HL-60 (cell line): ENCODE measurements around the gene SBK1.

ENCODE experiments used
- DNase-seq, 2 experiments: peaks; one replicate each; pipeline ENCODE4 v3.0.0-alpha.2; 2010 to 2020; ENCODE audit warnings: low read depth in 1 of 2, low spot score in 1 of 2
- H3K27ac ChIP-seq: fragments of 250-450 bp; sonication (Bioruptor Pico); replicated peaks from 2 replicates; pipeline ENCODE4 v1.5.1; 2020; ENCODE audit warnings: mild to moderate bottlenecking, moderate library complexity
- H3K27me3 ChIP-seq: fragments of 250-450 bp; sonication (Bioruptor Pico); 2 replicates; pipeline ENCODE4 v1.5.1; 2021; ENCODE audit warnings: mild to moderate bottlenecking, moderate library complexity; ENCODE audit not compliant: insufficient read depth, poor library complexity, severe bottlenecking
- H3K4me3 ChIP-seq: replicated peaks from 2 replicates; pipeline ENCODE4 v1.5.1; 2011; ENCODE audit warnings: mild to moderate bottlenecking, control low read depth, low read length; ENCODE audit not compliant: insufficient read depth
- CTCF ChIP-seq: IDR thresholded peaks from one replicate; pipeline ENCODE4 v1.5.1; 2011; ENCODE audit warnings: low read length, control low read depth, inconsistent platforms; ENCODE audit not compliant: insufficient read depth
- GABPA ChIP-seq: IDR thresholded peaks from 2 replicates; pipeline ENCODE4 v1.6.1; 2012; ENCODE audit warnings: low read depth
- POLR2AphosphoS5 ChIP-seq: IDR thresholded peaks from 2 replicates; pipeline ENCODE4 v1.6.1; 2012; ENCODE audit warnings: low read depth
- SPI1 ChIP-seq: IDR thresholded peaks from 2 replicates; pipeline ENCODE4 v1.6.1; 2012; ENCODE audit warnings: low read depth, mild to moderate bottlenecking, borderline replicate concordance
- TF ChIP-seq, protein P1 (sequence below): IDR thresholded peaks from 2 replicates; pipeline ENCODE4 v1.6.1; 2012; ENCODE audit warnings: low read depth; ENCODE audit not compliant: insufficient replicate concordance

Gene SBK1

GRCh38 chr16:28297784-28298510 is 5.6 kb downstream of the SBK1 start:
- Histone ChIP-seq H3K27ac (no peak overlapping the region), H3K27me3 (peaks cover 21% of the 10 kb centered on the region), H3K4me3 (no peak overlapping the region)
- TF ChIP-seq, protein P1, sequence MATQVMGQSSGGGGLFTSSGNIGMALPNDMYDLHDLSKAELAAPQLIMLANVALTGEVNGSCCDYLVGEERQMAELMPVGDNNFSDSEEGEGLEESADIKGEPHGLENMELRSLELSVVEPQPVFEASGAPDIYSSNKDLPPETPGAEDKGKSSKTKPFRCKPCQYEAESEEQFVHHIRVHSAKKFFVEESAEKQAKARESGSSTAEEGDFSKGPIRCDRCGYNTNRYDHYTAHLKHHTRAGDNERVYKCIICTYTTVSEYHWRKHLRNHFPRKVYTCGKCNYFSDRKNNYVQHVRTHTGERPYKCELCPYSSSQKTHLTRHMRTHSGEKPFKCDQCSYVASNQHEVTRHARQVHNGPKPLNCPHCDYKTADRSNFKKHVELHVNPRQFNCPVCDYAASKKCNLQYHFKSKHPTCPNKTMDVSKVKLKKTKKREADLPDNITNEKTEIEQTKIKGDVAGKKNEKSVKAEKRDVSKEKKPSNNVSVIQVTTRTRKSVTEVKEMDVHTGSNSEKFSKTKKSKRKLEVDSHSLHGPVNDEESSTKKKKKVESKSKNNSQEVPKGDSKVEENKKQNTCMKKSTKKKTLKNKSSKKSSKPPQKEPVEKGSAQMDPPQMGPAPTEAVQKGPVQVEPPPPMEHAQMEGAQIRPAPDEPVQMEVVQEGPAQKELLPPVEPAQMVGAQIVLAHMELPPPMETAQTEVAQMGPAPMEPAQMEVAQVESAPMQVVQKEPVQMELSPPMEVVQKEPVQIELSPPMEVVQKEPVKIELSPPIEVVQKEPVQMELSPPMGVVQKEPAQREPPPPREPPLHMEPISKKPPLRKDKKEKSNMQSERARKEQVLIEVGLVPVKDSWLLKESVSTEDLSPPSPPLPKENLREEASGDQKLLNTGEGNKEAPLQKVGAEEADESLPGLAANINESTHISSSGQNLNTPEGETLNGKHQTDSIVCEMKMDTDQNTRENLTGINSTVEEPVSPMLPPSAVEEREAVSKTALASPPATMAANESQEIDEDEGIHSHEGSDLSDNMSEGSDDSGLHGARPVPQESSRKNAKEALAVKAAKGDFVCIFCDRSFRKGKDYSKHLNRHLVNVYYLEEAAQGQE, result peak; percentile 86
- no peak for TF ChIP-seq SPI1
- no peak for TF ChIP-seq POLR2AphosphoS5
- no peak for TF ChIP-seq CTCF
- no peak for DNase-seq

GRCh38 chr16:28298511-28298878 is 6.2 kb downstream of the SBK1 start:
- Histone ChIP-seq H3K4me3 (no peak overlapping the region), H3K27me3 (peaks cover 18% of the 10 kb centered on the region), H3K27ac (no peak overlapping the region)
- no peak for DNase-seq
- TF ChIP-seq, protein P1, result no peak
- no peak for TF ChIP-seq GABPA
- TF ChIP-seq POLR2AphosphoS5, result no peak
- no peak for TF ChIP-seq SPI1
- no peak for TF ChIP-seq CTCF

DNA sequence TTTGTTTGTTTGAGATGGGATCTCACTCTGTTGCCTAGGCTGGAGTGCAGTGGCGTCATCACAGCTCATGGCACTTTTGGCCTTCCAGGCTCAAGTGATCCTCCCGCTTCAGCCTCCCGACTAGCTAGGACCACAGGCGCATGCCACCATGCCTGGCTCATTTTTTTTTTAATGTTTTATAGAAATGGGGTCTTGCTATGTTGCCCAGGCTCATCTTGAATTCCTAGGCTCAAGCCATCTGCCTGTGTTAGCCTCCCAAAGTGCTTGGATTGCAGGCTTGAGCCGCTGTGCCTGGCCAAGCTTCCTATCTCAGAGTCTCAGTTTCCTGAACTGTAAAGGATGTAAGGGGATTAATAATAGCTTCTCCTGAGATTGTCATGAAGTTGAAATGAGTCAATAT is 8.0 kb downstream of the SBK1 start:
- Histone ChIP-seq H3K27ac (no peak overlapping the region), H3K27me3 (peaks cover 5% of the 10 kb centered on the region), H3K4me3 (no peak overlapping the region)
- TF ChIP-seq POLR2AphosphoS5 (no peak), SPI1 (no peak), CTCF (no peak), GABPA (no peak)
- TF ChIP-seq, protein P1, result no peak
- no peak for DNase-seq
